Measurements from ENCODE around the gene HOXC9. TPM values are rescaled to one million over a fixed set of nuclear protein-coding genes. Genes with fewer than 3 reads are reported as not detected.

The HOXC9 gene
- total and polyA plus RNA-seq, 2 of the 4 experiments (the other 2 are of a cell fraction) = 0.26 TPM; not detected in 1

DNA sequence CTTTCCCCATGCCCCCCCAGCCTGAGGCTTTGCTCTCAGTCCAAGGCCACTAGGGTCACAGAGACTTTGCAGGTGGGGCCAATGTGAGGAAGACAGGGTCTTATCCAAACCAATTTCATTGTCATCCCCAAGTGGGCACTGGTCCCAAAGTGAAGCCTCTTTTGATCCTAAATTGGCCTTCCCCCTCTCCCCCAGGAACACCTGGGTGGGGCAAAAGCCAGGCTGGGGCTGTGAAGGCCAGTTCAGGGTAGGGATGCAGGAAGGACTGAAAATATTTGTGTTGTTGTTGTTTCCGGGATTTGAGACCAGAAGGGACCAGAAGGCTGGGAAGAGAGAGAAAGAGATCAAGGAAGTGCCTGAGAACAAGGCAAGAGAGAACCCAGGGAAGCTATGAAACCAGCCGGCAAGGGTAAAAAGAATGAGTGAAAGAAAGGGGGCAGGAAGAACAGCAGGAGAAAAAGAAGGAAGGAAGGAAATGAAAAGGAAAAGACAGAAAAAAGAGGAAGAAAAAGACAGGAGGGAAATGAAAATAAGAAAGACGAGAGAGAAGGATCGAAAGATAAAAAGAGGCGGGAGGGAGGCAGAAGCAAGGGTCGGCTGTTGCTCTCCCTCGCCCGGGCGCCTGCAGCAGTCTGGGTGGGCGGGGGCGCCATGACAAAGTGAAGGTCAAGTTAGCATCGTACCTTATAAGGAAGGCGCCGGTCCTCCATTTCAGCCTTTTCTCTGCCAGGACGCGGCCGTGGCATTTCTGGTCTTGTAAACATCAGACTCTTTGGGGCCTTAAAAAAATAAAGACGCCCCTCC, 34.5 kb upstream of the HOXC9 start:
- no peak overlapping the region for H3K4me3 ChIP-seq (ENCODE audit: insufficient read depth, low read depth, low read length)
- CTCF ChIA-PET = interaction anchor here (0.6 kb wide), 1 partner anchor 155 kb away, joined by 3 read pairs; no protein-coding TSS in a partner anchor
- no peak for DNase-seq

More for the DNA sequence above, 34.5 kb upstream of the HOXC9 start:
- POLR2A ChIA-PET (ENCODE audit: unreplicated experiment) = no interaction called here
- Histone ChIP-seq H3K14ac (replicated peaks; ENCODE audit: low read depth, low read length) (no peak overlapping the region), H3K9me3 (ENCODE audit: control insufficient read depth, insufficient read depth, low read length) (peaks cover 4% of the 10 kb centered on the region), H3K4me2 (ENCODE audit: low read depth, low read length) (no peak overlapping the region), H3K56ac (ENCODE audit: extremely low read depth, insufficient read depth, low read length) (no peak overlapping the region), H2AK9ac (replicated peaks; ENCODE audit: low read depth, low read length, poor library complexity) (no peak overlapping the region), H4K91ac (ENCODE audit: insufficient read depth, low read depth, low read length) (no peak overlapping the region), H3K36me3 (ENCODE audit: control insufficient read depth, insufficient read depth, low read length) (no peaks in the 10 kb centered on the region), H4K5ac (ENCODE audit: low read depth, low read length) (no peak overlapping the region), H3K4ac (ENCODE audit: low read depth, low read length) (no peak overlapping the region), H4K20me1 (ENCODE audit: insufficient read depth, low read length) (no peaks in the 10 kb centered on the region), H2BK15ac (ENCODE audit: low read depth, low read length) (no peak overlapping the region), H3K27me3 (ENCODE audit: control insufficient read depth, insufficient read depth, low read length) (peaks cover 95% of the 10 kb centered on the region), H2BK20ac (ENCODE audit: low read depth, low read length) (no peak overlapping the region), H2BK5ac (ENCODE audit: low read depth, low read length, poor library complexity, severe bottlenecking) (no peak overlapping the region), H3K79me1 (ENCODE audit: low read depth in 1 of 2, low read length in 2 of 2) (no peaks in the 10 kb centered on the region), H3K23ac (ENCODE audit: low read depth, low read length) (no peak overlapping the region), H2AK5ac (ENCODE audit: low read depth, low read length) (no peak overlapping the region), H3K18ac (ENCODE audit: low read depth, low read length) (no peak overlapping the region), H2AFZ (replicated peaks; ENCODE audit: low read length, poor library complexity) (no peak overlapping the region), H3K9me1 (ENCODE audit: insufficient read depth, low read length) (no peaks in the 10 kb centered on the region), H4K8ac (ENCODE audit: low read depth in 2 of 2, low read length in 2 of 2) (no peak overlapping the region), H3K27ac (ENCODE audit: insufficient read depth, low read length) (no peak overlapping the region), H3K9ac (ENCODE audit: low read depth, low read length) (no peak overlapping the region), H3K4me1 (ENCODE audit: control insufficient read depth, insufficient read depth, low read length) (no peaks in the 10 kb centered on the region), H2BK120ac (ENCODE audit: low read depth, low read length) (no peak overlapping the region)
- dilution Hi-C loops (cut with HindIII; ENCODE audit: low sequenced_read_pairs, unreplicated experiment) (no loop called here), intact Hi-C loops (cut with micrococcal nuclease) (no loop called here), in situ Hi-C loops (cut with MboI; ENCODE audit: low sequenced_read_pairs) (no loop called here)
- ATAC-seq (ENCODE audit: low read depth) = no peak
- TF ChIP-seq BHLHE40 (IDR thresholded peaks at IDR 0.05; ENCODE audit: low read depth, low read length) (no peak), CHD1 (IDR thresholded peaks at IDR 0.05; ENCODE audit: low read depth, low read length) (no peak), MXI1 (IDR thresholded peaks at IDR 0.05; ENCODE audit: borderline replicate concordance, low read depth, low read length) (no peak), POLR2A (IDR thresholded peaks at IDR 0.05; ENCODE audit: low read depth, low read length) (no peak), CEBPB (IDR thresholded peaks at IDR 0.05; ENCODE audit: low read depth, low read length) (no peak)
- WGBS, 2 experiments (ENCODE audit: extremely low coverage in 2 of 2, insufficient read length in 1 of 2) = 0% methylated on average over 6 of the region's 18 CpGs; no CpG with 5 or more reads in 1 of the 2 experiments
- BruUV-seq (replicated peaks) = no TSS peak
